ENCODE data around the gene ADAMTS4. TPM values are rescaled to one million over a fixed set of nuclear protein-coding genes. Genes with fewer than 3 reads are reported as not detected.
A peak's percentile ranks its signal among the peaks of the same experiment; 100 is the strongest.

Gene ADAMTS4
- total and polyA plus RNA-seq, 9 of the 15 experiments (the other 6 are each of a cell fraction or from before 2014, with no cell fraction given), result 0.07 to 3.7 (median 0.41) TPM

DNA sequence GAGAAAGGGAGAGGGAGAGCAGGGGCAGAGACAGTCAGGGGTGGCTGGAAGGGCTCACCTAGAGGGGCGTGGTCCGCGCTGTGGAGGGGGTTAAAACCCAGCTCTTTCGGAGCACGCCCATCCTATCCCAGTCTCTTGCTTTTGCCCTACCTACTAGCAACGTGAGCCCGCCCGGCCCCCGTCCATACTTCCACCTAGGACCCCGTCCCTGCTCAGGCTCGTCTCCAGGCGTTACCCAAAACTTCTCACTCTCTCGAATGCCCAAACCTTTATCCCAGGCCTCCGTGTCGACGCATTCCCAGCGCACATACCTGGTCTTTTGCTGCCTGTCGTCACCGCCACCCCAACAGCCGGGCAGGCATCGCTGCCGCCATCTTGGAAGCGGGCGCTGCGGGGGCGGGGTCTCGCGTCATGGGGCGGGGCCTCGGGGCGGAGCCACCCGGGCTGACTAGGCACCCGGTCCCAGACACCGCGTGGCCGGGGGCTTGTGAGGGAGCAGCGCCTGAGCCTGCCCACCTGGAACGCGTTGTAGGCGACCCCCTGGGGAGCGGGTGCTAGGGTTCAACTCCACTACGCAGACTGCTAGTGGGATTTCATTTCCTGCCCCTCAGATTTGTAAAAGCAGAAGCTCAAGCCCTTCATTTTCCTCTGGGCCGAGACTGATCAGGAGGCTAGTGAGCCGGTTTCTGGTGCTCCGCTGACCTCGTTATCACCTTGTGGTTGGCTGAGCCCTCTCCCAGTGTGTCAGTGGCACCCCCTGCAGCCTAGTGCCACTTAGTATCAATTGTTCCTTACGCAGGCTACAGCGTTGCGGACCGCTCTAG is 21.5 kb downstream of the ADAMTS4 start, which contains the start of gene B4GALT3 (continued):
- TF ChIP-seq, protein P1, sequence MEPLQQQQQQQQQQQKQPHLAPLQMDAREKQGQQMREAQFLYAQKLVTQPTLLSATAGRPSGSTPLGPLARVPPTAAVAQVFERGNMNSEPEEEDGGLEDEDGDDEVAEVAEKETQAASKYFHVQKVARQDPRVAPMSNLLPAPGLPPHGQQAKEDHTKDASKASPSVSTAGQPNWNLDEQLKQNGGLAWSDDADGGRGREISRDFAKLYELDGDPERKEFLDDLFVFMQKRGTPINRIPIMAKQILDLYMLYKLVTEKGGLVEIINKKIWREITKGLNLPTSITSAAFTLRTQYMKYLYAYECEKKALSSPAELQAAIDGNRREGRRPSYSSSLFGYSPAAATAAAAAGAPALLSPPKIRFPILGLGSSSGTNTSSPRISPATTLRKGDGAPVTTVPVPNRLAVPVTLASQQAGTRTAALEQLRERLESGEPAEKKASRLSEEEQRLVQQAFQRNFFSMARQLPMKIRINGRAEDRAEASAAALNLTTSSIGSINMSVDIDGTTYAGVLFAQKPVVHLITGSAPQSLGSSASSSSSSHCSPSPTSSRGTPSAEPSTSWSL (CRISPR knock-in tag; IDR thresholded peaks at IDR 0.05; ENCODE audit: borderline replicate concordance), result no peak
- TF ChIP-seq HDAC8 (tag; IDR thresholded peaks at IDR 0.05) (no peak), MAFG (tag; conservative IDR thresholded peaks at IDR 0.05) (no peak), ETS2 (tag; IDR thresholded peaks at IDR 0.05; ENCODE audit: borderline replicate concordance, poor library complexity, severe bottlenecking) (no peak), KDM5B (IDR thresholded peaks at IDR 0.05; ENCODE audit: insufficient replicate concordance, low read depth, low read length) (peak; percentile 96), NFE2L1 (tag; IDR thresholded peaks at IDR 0.05; ENCODE audit: borderline replicate concordance, low read depth) (no peak), ZNF507 (tag; conservative IDR thresholded peaks at IDR 0.05) (no peak), NFYB (IDR thresholded peaks at IDR 0.05; ENCODE audit: extremely low read depth, insufficient read length) (no peak), CBFB (CRISPR knock-in tag; IDR thresholded peaks at IDR 0.05) (peak; percentile 96), MYBL2 (IDR thresholded peaks at IDR 0.05; ENCODE audit: low read depth) (no peak), MYBL2 (CRISPR knock-in tag; IDR thresholded peaks at IDR 0.05; ENCODE audit: borderline replicate concordance) (no peak), NCOA6 (IDR thresholded peaks at IDR 0.05) (no peak), ZNF133 (CRISPR knock-in tag; IDR thresholded peaks at IDR 0.05) (no peak), POLR2G (IDR thresholded peaks at IDR 0.05; ENCODE audit: low read depth, low read length) (peak; percentile 94), GABPA (tag; conservative IDR thresholded peaks at IDR 0.05; ENCODE audit: low read depth) (0 out of 2 replicates have a peak, but pooled peaks have one; percentile 35), PCBP1 (IDR thresholded peaks at IDR 0.05; ENCODE audit: low read depth, low read length, poor library complexity, severe bottlenecking) (no peak), THRAP3 (IDR thresholded peaks at IDR 0.05; ENCODE audit: borderline replicate concordance) (0 out of 2 replicates have a peak, but pooled peaks have one; percentile 50)
- TF ChIP-seq, protein P2, sequence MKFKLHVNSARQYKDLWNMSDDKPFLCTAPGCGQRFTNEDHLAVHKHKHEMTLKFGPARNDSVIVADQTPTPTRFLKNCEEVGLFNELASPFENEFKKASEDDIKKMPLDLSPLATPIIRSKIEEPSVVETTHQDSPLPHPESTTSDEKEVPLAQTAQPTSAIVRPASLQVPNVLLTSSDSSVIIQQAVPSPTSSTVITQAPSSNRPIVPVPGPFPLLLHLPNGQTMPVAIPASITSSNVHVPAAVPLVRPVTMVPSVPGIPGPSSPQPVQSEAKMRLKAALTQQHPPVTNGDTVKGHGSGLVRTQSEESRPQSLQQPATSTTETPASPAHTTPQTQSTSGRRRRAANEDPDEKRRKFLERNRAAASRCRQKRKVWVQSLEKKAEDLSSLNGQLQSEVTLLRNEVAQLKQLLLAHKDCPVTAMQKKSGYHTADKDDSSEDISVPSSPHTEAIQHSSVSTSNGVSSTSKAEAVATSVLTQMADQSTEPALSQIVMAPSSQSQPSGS (CRISPR knock-in tag; IDR thresholded peaks at IDR 0.05), result no peak
- TF ChIP-seq, protein P3, sequence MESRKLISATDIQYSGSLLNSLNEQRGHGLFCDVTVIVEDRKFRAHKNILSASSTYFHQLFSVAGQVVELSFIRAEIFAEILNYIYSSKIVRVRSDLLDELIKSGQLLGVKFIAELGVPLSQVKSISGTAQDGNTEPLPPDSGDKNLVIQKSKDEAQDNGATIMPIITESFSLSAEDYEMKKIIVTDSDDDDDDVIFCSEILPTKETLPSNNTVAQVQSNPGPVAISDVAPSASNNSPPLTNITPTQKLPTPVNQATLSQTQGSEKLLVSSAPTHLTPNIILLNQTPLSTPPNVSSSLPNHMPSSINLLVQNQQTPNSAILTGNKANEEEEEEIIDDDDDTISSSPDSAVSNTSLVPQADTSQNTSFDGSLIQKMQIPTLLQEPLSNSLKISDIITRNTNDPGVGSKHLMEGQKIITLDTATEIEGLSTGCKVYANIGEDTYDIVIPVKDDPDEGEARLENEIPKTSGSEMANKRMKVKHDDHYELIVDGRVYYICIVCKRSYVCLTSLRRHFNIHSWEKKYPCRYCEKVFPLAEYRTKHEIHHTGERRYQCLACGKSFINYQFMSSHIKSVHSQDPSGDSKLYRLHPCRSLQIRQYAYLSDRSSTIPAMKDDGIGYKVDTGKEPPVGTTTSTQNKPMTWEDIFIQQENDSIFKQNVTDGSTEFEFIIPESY (CRISPR knock-in tag; IDR thresholded peaks at IDR 0.05), result peak; percentile 50; the same call in 1 of the 2 replicates
- TF ChIP-seq, protein P4, sequence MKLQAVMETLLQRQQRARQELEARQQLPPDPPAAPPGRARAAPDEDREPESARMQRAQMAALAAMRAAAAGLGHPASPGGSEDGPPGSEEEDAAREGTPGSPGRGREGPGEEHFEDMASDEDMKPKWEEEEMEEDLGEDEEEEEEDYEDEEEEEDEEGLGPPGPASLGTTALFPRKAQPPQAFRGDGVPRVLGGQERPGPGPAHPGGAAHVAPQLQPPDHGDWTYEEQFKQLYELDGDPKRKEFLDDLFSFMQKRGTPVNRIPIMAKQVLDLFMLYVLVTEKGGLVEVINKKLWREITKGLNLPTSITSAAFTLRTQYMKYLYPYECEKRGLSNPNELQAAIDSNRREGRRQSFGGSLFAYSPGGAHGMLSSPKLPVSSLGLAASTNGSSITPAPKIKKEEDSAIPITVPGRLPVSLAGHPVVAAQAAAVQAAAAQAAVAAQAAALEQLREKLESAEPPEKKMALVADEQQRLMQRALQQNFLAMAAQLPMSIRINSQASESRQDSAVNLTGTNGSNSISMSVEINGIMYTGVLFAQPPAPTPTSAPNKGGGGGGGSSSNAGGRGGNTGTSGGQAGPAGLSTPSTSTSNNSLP (IDR thresholded peaks at IDR 0.05; ENCODE audit: borderline replicate concordance, low read depth, low read length), result peak; percentile 42; the same call in 1 of the 2 replicates
